Subcutaneous adipose tissue (tissue), 4 donors: Measurements from ENCODE around the gene S100A13. TPM values are rescaled to one million over a fixed set of nuclear protein-coding genes. Genes with fewer than 3 reads are reported as not detected.

Experiments
- total RNA-seq, 4 donors: library from RNA; depleted of rRNA; stranded (reverse); fragments of >200 nt; gene quantifications; one replicate each; pipeline ENCODE4 v1.1.0, GENCODE V29; 2016
- TF ChIP-seq, protein P1 (sequence below): fragments of 450-650 bp; IDR thresholded peaks from one replicate; pipeline ENCODE4 v1.5.1; 2016; ENCODE audit warnings: low read depth, mild to moderate bottlenecking, control low read depth, antibody characterized with exemption, moderate library complexity

S100A13 gene
- total RNA-seq, 4 donors from 2014 or later = 142 to 282 (median 278) TPM

- TF ChIP-seq, protein P1, sequence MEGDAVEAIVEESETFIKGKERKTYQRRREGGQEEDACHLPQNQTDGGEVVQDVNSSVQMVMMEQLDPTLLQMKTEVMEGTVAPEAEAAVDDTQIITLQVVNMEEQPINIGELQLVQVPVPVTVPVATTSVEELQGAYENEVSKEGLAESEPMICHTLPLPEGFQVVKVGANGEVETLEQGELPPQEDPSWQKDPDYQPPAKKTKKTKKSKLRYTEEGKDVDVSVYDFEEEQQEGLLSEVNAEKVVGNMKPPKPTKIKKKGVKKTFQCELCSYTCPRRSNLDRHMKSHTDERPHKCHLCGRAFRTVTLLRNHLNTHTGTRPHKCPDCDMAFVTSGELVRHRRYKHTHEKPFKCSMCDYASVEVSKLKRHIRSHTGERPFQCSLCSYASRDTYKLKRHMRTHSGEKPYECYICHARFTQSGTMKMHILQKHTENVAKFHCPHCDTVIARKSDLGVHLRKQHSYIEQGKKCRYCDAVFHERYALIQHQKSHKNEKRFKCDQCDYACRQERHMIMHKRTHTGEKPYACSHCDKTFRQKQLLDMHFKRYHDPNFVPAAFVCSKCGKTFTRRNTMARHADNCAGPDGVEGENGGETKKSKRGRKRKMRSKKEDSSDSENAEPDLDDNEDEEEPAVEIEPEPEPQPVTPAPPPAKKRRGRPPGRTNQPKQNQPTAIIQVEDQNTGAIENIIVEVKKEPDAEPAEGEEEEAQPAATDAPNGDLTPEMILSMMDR = no peak
Observed at GRCh38 chr1:153588482-153588881, 38.8 kb downstream of the S100A13 start.

GRCh38 chr1:153587314-153587713 is 40.0 kb downstream of the S100A13 start:
- TF ChIP-seq, protein P1 = no peak

GRCh38 chr1:153586347-153586746 is 41.0 kb downstream of the S100A13 start:
- TF ChIP-seq, protein P1 = no peak

- TF ChIP-seq, protein P1 = no peak
Observed at GRCh38 chr1:153585006-153585405, 42.3 kb downstream of the S100A13 start.

DNA sequence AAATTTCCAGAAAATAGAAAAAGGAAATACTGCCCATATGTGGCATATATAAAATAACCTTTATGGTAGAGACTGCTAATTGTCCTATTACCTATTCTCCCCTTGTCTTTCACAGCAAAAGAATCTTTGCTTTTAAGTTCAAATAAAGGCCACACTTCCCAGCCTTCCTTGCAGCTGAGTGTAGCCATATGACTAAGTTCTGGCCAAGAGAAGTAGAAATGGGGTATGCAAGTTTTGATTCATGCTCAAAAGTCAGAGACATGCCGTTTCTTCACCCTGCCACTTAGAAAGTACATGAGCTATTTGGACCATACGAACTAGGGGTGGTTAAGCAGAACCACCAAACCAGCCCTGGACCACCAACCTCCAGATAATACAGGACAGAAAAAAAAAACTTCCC is 43.3 kb downstream of the S100A13 start:
- TF ChIP-seq, protein P1 = no peak

DNA sequence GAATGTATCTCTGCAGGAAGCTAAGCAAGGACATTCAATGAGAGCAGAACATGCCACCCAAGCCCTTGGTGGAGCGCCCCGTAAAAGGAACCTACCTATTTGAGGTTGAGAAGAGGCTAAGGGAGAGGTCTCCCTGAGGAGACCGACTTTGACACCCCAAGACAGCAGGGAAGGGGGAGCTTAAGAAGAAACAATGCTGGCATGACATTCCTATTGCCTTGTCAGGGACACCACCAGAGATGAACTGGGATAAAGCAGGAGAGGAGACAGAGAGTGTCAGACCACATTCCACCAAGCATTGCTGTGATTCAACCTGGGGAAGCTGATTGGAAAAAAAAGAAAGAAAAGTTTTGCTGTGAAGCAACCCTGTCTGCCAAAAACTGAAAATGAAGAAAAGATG is 48.4 kb downstream of the S100A13 start:
- TF ChIP-seq, protein P1 = no peak

DNA sequence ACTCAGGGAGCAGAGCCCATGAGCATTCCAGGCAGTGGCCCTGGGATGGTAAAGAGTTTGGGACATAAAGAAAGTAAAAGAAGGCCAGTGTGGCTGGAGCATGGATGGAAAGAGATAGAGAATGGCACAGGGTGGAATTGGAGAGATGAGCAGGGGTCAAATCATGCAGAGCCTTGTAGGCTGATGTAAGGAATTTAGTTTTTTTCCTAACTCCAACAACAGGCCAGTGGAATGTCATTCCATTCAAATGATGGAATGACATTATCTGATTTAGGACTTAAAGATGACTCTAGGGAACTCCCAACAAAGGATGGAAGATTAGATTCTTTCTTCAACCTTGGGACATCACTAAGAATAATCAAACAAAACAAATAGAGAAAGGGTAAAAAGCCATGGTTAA is 48.8 kb downstream of the S100A13 start:
- TF ChIP-seq, protein P1 = no peak
